ENCODE measurements around the gene MPHOSPH8. TPM values are rescaled to one million over a fixed set of nuclear protein-coding genes. Genes with fewer than 3 reads are reported as not detected.

MPHOSPH8 gene
- total and polyA plus RNA-seq, 2 of the 4 experiments (the other 2 are of a cell fraction) = 11.7 to 16.4 TPM

- no peak overlapping the region for H3K14ac ChIP-seq (replicated peaks; ENCODE audit: low read depth, low read length)
- no peak overlapping the region for H2BK120ac ChIP-seq (ENCODE audit: low read depth, low read length)
- dilution Hi-C loops (cut with HindIII; ENCODE audit: low sequenced_read_pairs, unreplicated experiment) (no loop called here), intact Hi-C loops (cut with micrococcal nuclease) (loop anchor here (5.0 kb wide), 1 partner anchor 38 kb away; no protein-coding TSS in a partner anchor), in situ Hi-C loops (cut with MboI; ENCODE audit: low sequenced_read_pairs) (no loop called here)
- peaks cover 2% of the 10 kb centered on the region for H3K4me1 ChIP-seq (ENCODE audit: control insufficient read depth, insufficient read depth, low read length)
- no peak overlapping the region for H3K27ac ChIP-seq (ENCODE audit: insufficient read depth, low read length)
- H4K91ac ChIP-seq (ENCODE audit: insufficient read depth, low read depth, low read length) = no peak overlapping the region
- no peak overlapping the region for H3K23ac ChIP-seq (ENCODE audit: low read depth, low read length)
- H4K5ac ChIP-seq (ENCODE audit: low read depth, low read length) = no peak overlapping the region
- no peak overlapping the region for H3K4me3 ChIP-seq (ENCODE audit: insufficient read depth, low read depth, low read length)
- no peak for TF ChIP-seq RCOR1 (IDR thresholded peaks at IDR 0.05; ENCODE audit: insufficient replicate concordance, low read length)
- no peak for TF ChIP-seq CHD1 (IDR thresholded peaks at IDR 0.05; ENCODE audit: low read depth, low read length)
- TF ChIP-seq CEBPB (IDR thresholded peaks at IDR 0.05; ENCODE audit: low read depth, low read length) = no peak
- no peak for TF ChIP-seq RAD21 (IDR thresholded peaks at IDR 0.05; ENCODE audit: low read length)
- no peak for TF ChIP-seq MAZ (IDR thresholded peaks at IDR 0.05; ENCODE audit: borderline replicate concordance, low read depth, low read length)
- no peak for TF ChIP-seq USF2 (IDR thresholded peaks at IDR 0.05; ENCODE audit: low read depth, low read length)
- no peak for TF ChIP-seq MXI1 (IDR thresholded peaks at IDR 0.05; ENCODE audit: borderline replicate concordance, low read depth, low read length)
- no peak for TF ChIP-seq SMC3 (IDR thresholded peaks at IDR 0.05; ENCODE audit: low read depth, low read length)
- no peak for TF ChIP-seq MAFK (IDR thresholded peaks at IDR 0.05; ENCODE audit: low read depth, low read length)
- no peak for TF ChIP-seq POLR2A (IDR thresholded peaks at IDR 0.05; ENCODE audit: low read depth, low read length)
- no peak for TF ChIP-seq ELK1 (IDR thresholded peaks at IDR 0.05; ENCODE audit: borderline replicate concordance, low read depth, low read length)
- TF ChIP-seq BHLHE40 (IDR thresholded peaks at IDR 0.05; ENCODE audit: low read depth, low read length) = no peak
- no peak for TF ChIP-seq RFX5 (IDR thresholded peaks at IDR 0.05; ENCODE audit: low read depth, low read length)
- no peak for TF ChIP-seq CTCF (conservative IDR thresholded peaks at IDR 0.05; ENCODE audit: low read depth, low read length)
- no peak for TF ChIP-seq FOS (IDR thresholded peaks at IDR 0.05; ENCODE audit: low read depth, low read length)
- TF ChIP-seq NFE2L2 (IDR thresholded peaks at IDR 0.05; ENCODE audit: low read depth, low read length) = no peak
- H2AFZ ChIP-seq (replicated peaks; ENCODE audit: low read length, poor library complexity) = no peak overlapping the region
- H3K79me1 ChIP-seq (ENCODE audit: low read depth in 1 of 2, low read length in 2 of 2) = peaks cover 13 to 41% of the 10 kb centered on the region in 2 experiments
- peaks cover 4% of the 10 kb centered on the region for H4K20me1 ChIP-seq (ENCODE audit: insufficient read depth, low read length)
- no peak overlapping the region for H3K18ac ChIP-seq (ENCODE audit: low read depth, low read length)
- peaks cover 6% of the 10 kb centered on the region for H3K36me3 ChIP-seq (ENCODE audit: control insufficient read depth, insufficient read depth, low read length)
- 0 out of 2 replicates have a peak, but pooled peaks cover 3% of the 10 kb centered on the region for H3K9me1 ChIP-seq (ENCODE audit: insufficient read depth, low read length)
- WGBS, 2 experiments (ENCODE audit: extremely low coverage in 2 of 2, insufficient read length in 1 of 2) = no CpG with 5 or more reads among the region's 2 CpGs
- no peak for ATAC-seq (ENCODE audit: low read depth)
- H3K27me3 ChIP-seq (ENCODE audit: control insufficient read depth, insufficient read depth, low read length) = no peaks in the 10 kb centered on the region
- no peak overlapping the region for H4K8ac ChIP-seq (ENCODE audit: low read depth in 2 of 2, low read length in 2 of 2)
- no peak overlapping the region for H3K4ac ChIP-seq (ENCODE audit: low read depth, low read length)
- ChIA-PET POLR2A (ENCODE audit: unreplicated experiment) (no interaction called here), CTCF (no interaction called here)
- no peak overlapping the region for H2BK20ac ChIP-seq (ENCODE audit: low read depth, low read length)
- BruUV-seq (replicated peaks) = no TSS peak
- H2BK5ac ChIP-seq (ENCODE audit: low read depth, low read length, poor library complexity, severe bottlenecking) = no peak overlapping the region
- H3K9me3 ChIP-seq (ENCODE audit: control insufficient read depth, insufficient read depth, low read length) = no peaks in the 10 kb centered on the region
- no peak overlapping the region for H3K4me2 ChIP-seq (ENCODE audit: low read depth, low read length)
- H3K56ac ChIP-seq (ENCODE audit: extremely low read depth, insufficient read depth, low read length) = no peak overlapping the region
- no peak for DNase-seq
- H3K9ac ChIP-seq (ENCODE audit: low read depth, low read length) = no peak overlapping the region
- H2BK15ac ChIP-seq (ENCODE audit: low read depth, low read length) = no peak overlapping the region
- H2AK5ac ChIP-seq (ENCODE audit: low read depth, low read length) = no peak overlapping the region
- no peak overlapping the region for H2AK9ac ChIP-seq (replicated peaks; ENCODE audit: low read depth, low read length, poor library complexity)
These were observed 86.6 kb downstream of the MPHOSPH8 start for GRCh38 chr13:19720039-19720438.
